Epidermal melanocyte (primary cell): ENCODE data around the gene CREB3.

Source experiments
- DNase-seq: peaks from one replicate; pipeline ENCODE4 v3.0.0; 2011; ENCODE audit warnings: low spot score; ENCODE audit not compliant: insufficient read length

The CREB3 gene

DNA sequence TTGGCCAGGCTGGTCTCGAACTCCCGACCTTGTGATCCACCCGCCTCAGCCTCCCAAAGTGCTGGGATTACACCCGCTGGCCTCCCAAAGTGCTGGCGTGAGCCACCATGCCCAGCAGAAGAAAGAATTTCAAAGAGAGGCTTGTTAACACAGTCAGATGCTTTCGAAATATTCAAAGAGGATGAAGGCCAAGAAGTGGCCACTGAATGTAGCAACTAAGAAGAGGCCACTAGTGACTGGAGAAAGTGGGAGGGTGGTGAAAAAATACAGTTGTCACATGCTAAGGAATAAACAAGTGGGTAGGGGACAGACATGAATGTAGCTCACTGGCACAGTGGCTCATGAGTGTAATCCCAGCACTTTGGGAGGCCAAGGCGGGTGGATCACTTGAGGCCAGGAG is 29.8 kb upstream of the CREB3 start:
- no peak for DNase-seq

GRCh38 chr9:35703906-35704672 is 28.4 kb upstream of the CREB3 start:
- no peak for DNase-seq

- no peak for DNase-seq
These were observed 27.1 kb upstream of the CREB3 start for GRCh38 chr9:35705372-35705771.

DNA sequence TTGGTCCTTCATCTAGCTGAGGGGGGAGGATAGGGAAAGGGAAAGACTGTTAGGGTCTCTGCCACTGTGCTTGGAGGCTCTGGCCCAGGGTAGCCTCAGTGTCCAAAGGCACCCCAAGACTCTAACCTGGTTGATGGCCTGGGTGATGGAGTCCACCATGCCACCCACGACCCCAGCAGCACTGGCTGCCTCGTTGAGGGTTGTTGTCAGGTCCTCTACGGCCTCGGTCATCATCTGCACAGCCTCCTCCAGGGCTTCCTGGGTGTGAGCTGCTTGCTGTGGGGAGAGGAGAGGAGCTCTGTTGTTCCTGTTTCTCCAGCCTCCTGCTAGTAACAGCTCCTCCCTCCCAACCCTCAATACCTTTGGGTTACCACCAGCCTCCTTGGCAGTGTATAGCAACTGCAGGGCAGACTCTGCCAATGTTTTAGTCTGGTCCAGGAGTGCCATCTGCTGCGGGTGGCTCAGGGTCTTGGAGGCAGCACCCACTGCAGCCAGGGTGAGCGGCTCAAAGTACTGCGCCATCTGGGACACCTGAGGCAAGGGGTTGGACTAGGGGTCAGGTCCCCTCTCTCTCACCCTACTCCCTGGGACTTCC is 26.5 kb upstream of the CREB3 start:
- DNase-seq: no peak

DNA sequence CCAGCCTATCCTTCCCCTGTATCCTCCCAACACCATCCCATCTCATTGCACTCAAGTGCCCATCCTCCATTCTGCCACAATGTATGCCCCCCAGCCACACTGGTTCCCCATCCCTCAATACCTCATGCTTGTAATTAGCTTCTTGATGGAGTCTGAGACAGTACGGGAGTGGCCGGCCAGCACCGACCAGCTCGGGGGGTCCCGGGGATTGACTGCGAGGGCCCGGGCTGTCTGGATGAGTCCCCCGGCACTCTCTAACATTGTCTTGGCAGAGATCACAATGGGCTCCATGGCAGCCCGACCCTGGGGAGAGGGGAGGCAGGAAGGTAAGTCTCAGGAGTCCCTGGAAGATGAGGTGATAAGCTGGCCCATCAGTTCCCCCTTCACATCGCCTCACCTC is 25.5 kb upstream of the CREB3 start:
- DNase-seq: no peak

GRCh38 chr9:35708146-35708545 is 24.3 kb upstream of the CREB3 start:
- no peak for DNase-seq

- DNase-seq: no peak
These were observed 21.5 kb upstream of the CREB3 start for GRCh38 chr9:35710818-35711500.

GRCh38 chr9:35711501-35712428 is 20.7 kb upstream of the CREB3 start:
- no peak for DNase-seq

DNA sequence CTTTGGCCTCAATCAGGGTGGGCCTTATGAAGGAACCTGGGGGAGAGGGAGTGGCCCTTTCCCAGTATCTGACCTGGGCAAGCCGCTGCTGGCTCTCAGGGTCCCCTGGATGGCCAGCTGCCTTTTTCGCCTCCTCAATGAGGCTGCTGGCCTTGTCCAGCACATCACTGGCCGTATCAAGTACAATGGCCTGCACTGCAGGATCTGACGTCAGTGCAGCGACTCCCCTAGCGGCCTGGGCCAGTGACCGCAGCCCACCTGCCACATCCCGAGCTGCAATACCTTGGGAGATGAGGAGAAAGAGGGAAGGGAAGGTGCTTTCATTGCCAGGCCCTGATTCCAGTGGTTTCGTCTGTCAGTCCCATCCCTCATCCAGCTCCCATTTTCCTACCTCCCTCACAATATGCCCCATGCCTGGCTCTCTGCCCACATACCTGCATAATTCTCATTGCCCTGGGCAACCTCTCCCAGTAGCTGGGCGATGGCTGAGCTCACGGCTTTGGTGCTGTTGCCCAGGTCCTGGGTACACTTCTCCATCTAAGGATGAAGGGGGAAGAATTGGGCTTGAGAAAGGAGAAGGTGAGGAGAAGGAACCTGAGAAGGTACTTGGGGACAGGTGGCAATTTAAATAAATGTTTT is 19.6 kb upstream of the CREB3 start:
- DNase-seq: no peak

- DNase-seq: no peak
These were observed 18.9 kb upstream of the CREB3 start for GRCh38 chr9:35713578-35713977.

- DNase-seq: no peak
These were observed 18.3 kb upstream of the CREB3 start for GRCh38 chr9:35714123-35714522.

DNA sequence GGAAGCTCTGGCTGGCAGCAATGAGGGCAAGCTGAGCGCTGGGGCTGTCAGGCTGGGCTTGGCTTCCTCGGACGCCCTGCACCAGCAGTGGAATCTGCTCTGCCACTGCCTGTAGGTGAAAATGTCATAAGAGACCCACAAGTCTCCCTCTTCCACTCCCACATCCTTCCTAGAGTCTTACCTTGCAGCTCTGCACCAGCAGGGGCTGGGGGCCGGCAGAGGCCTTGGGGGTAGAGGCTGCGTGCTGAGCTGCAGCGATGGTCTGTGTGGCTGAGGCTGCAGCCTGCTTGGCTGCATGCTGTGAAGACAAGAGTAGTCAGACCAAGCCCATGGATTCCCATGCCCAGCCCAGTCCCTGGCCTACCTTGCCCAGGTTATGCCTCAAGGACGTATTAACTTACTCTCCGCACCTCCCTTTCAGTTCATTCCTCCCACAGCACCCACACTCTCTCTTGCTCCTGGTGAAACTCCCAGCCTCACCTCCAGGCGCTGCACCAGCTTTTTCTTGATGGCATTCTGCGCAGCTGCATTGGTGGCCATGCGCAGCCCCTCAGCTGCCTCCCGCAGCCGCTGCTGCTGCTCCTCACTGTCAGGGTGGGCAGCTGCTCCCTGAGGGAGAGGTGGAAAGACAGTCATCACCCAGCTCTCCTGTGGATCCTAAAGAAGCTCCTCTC is 17.8 kb upstream of the CREB3 start:
- no peak for DNase-seq

DNA sequence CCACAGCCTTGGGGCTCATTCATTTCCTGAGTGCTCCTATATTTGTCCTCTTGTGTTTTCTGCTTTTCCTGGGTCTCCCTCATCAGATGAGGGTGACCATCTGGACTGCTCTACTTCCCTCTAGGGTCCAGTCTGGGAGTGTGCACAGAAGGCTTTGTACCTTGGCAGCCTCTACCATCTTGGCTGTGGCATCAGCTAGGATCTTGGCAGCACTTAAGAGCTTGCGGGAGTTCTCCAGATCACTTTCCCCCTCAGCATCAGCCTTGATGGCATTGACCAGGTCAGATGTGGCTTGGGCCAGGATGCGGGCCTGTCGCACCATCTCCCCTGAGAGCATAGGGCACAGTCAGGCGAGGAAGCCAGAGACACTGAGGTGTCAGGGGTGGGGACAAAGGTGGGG is 16.2 kb upstream of the CREB3 start:
- DNase-seq: no peak

DNA sequence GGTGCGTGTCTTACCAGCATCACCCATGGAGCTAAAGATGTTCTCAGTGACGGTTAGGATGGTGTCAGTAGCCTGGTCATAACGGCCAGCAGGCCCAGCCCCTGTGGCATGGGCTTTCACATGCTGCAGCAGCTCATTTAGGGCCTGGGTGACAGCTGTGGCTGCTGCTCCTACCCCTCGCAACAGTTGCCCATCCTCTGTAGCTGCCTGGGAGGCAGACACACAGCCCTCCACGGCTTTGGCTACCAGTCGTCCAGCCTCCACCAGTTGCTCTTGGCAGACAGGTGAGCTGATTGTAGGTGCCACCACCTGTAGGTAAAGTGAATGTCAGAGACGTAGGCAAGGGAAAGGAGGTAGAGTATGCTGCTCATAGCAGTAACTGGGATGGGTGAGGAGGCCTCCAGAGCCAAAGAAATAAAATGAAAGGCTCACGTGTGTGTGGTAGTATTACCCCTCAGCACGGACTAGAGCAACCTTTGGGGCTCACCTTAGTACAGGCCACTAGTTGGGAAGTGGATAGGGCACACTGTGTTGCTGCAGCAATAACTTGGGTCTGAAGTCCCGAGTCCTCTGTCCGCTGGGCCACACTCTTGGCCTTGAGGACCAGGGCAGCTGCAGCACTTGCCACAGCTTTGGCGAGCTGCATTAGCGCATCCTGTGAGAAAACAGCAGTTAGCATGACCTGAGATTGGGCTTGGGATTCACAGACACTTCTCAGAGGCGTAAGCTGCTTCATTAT is 15.2 kb upstream of the CREB3 start:
- no peak for DNase-seq

DNA sequence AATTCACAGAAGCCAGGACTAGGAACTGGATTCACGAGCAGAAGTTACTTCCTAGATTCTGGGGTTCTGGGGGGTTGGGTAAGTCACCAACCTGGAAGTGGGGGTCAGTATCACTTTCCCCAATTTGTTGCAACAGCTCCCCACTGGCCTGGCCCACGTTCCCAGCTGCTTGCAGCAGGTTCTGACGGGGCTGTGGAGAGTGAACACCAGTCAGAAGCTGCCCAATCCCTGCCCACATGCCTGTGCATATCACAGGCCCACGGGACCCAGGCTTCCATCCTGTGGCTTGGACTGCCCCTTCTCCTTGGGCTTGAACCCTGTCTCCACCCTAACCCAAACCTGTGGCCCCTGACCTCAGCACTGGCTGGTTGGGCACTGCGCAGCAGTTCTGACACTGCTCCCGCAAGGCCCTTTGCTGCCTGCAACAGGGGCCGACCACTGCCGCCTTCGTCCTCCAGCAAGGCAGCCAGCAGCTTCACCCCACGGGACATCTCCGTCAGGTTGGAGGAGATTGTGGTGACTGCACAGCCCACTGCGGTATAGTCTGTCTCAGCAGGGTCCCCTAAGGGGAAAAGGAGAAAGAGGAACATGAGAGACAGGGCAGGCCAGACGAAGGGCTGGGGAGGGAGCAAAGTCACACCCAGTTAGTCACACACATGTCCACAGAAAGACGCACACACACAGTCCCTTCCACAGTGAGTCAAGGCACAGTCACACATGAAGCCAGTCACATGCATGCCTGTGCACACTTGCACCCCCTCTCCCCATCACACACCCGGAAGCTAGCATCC is 13.6 kb upstream of the CREB3 start:
- no peak for DNase-seq

- no peak for DNase-seq
These were observed 12.9 kb upstream of the CREB3 start for GRCh38 chr9:35719546-35719945.

GRCh38 chr9:35723426-35723825 is 9.0 kb upstream of the CREB3 start:
- no peak for DNase-seq

DNA sequence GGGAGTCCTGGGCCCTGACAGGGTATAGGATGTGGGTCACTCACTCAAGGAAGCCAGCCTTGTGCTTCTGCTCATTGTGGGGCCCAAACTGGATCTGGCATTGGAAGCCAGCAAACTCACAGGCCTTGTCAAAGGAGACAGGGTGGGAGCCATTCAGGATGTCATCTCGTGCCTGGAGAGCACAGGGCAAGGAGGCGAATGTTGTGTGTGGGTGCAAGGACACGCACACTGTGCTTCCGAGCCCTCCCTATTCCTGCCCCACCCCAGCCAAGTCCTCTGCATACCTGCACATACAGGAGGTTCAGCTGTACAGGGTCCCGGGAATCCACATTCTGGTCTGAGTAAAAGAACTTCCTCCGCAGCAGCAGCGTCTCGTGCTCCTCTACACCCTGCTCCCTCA is 8.6 kb upstream of the CREB3 start:
- DNase-seq: no peak

DNA sequence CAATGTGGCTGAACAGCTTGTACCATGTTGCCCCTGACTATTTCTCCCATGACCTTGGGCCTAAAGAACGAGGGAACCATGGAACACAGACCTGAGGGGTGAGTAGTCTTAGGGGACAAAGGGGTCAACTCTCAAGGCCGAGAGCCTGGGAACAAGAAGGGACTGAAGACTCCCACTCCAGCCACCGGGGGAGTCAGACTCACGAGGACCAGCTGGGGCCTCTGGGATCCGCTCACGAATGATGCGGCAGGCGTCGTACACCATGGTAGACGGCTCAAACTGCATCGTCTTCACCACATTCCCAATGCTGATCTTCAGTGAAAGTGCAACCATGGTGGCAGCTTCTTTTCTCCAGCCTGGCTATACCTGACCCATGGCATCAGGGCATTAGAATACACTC is 7.1 kb upstream of the CREB3 start:
- DNase-seq: no peak
